A549 (cell line): ENCODE results near the gene GORASP1.

Source experiments
- JUNB ChIP-seq: fragments of >200 bp; sonication (Bioruptor Twin); formaldehyde crosslinking; IDR thresholded peaks from 2 replicates; pipeline ENCODE4 v1.6.1; 2016
- KDM5A ChIP-seq: fragments of 200-600 bp; sonication (generic); IDR thresholded peaks from 2 replicates; pipeline ENCODE4 v1.6.1; 2016; ENCODE audit warnings: antibody characterized with exemption, mild to moderate bottlenecking
- NPAS2 ChIP-seq: fragments of 250-450 bp; sonication (Bioruptor Pico); IDR thresholded peaks from 2 replicates; pipeline ENCODE4 v1.8.0; 2022; ENCODE audit warnings: mild to moderate bottlenecking, moderate library complexity, borderline replicate concordance
- POLR2A ChIP-seq: IDR thresholded peaks from 2 replicates; pipeline ENCODE4 v1.6.1; 2012; ENCODE audit warnings: mild to moderate bottlenecking, low read length
- RCOR1 ChIP-seq: fragments of 150-350 bp; IDR thresholded peaks from 2 replicates; pipeline ENCODE4 v1.6.1; 2014; ENCODE audit warnings: antibody characterized with exemption, low read length, low read depth
- SMC3 ChIP-seq: fragments of >200 bp; sonication (Bioruptor Twin); formaldehyde crosslinking; IDR thresholded peaks from 3 replicates; pipeline ENCODE4 v1.6.1; 2018; ENCODE audit warnings: inconsistent platforms
- TF ChIP-seq, protein P1 (sequence below): fragments of >200 bp; sonication (Bioruptor Twin); formaldehyde crosslinking; IDR thresholded peaks from 3 replicates; pipeline ENCODE4 v1.5.1; 2016
- TF ChIP-seq, protein P2 (sequence below): fragments of 200-600 bp; sonication (generic); IDR thresholded peaks from 2 replicates; pipeline ENCODE4 v1.6.1; 2016; ENCODE audit warnings: antibody characterized with exemption, mild to moderate bottlenecking, moderate library complexity
- TF ChIP-seq, protein P3 (sequence below): fragments of 450-650 bp; IDR thresholded peaks from 2 replicates; pipeline ENCODE4 v1.6.1; 2014; ENCODE audit warnings: antibody characterized with exemption
- TF ChIP-seq, protein P4 (sequence below): IDR thresholded peaks from 2 replicates; pipeline ENCODE4 v1.6.1; 2012; ENCODE audit warnings: low read depth, borderline replicate concordance
- TF ChIP-seq, protein P5 (sequence below): fragments of 150-350 bp; IDR thresholded peaks from 2 replicates; pipeline ENCODE4 v1.6.1; 2014; ENCODE audit warnings: low read depth, mild to moderate bottlenecking, low read length
- TF ChIP-seq, protein P6 (sequence below): fragments of 250-450 bp; sonication (Bioruptor Pico); IDR thresholded peaks from 2 replicates; pipeline ENCODE4 v1.5.0; 2020; ENCODE audit warnings: low read depth, mild to moderate bottlenecking, moderate library complexity

DNA sequence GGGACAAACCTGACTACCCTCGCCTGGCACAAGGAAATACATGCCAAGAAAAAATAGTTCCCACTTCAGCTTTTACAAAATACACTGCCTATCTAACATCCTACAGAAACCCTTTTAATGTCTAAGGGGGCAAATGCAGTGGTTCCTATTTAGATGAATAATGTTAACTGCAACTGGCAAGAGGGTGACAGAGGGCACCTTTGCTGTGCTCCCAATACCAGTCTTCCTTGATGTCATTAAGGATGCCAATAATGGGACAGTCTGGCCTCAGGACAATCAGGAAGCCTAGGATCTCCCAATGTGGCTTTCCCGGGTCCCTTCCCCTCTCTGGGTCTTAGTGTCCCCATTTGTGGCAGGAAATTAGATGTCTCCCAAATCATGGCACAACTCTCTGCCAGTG, 32.0 kb upstream of the GORASP1 start:
- TF ChIP-seq, protein P1, sequence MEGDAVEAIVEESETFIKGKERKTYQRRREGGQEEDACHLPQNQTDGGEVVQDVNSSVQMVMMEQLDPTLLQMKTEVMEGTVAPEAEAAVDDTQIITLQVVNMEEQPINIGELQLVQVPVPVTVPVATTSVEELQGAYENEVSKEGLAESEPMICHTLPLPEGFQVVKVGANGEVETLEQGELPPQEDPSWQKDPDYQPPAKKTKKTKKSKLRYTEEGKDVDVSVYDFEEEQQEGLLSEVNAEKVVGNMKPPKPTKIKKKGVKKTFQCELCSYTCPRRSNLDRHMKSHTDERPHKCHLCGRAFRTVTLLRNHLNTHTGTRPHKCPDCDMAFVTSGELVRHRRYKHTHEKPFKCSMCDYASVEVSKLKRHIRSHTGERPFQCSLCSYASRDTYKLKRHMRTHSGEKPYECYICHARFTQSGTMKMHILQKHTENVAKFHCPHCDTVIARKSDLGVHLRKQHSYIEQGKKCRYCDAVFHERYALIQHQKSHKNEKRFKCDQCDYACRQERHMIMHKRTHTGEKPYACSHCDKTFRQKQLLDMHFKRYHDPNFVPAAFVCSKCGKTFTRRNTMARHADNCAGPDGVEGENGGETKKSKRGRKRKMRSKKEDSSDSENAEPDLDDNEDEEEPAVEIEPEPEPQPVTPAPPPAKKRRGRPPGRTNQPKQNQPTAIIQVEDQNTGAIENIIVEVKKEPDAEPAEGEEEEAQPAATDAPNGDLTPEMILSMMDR, result no peak
- TF ChIP-seq RCOR1 (no peak), SMC3 (no peak), JUNB (no peak), KDM5A (no peak), POLR2A (no peak), NPAS2 (CRISPR knock-in tag) (no peak)
- TF ChIP-seq, protein P2, sequence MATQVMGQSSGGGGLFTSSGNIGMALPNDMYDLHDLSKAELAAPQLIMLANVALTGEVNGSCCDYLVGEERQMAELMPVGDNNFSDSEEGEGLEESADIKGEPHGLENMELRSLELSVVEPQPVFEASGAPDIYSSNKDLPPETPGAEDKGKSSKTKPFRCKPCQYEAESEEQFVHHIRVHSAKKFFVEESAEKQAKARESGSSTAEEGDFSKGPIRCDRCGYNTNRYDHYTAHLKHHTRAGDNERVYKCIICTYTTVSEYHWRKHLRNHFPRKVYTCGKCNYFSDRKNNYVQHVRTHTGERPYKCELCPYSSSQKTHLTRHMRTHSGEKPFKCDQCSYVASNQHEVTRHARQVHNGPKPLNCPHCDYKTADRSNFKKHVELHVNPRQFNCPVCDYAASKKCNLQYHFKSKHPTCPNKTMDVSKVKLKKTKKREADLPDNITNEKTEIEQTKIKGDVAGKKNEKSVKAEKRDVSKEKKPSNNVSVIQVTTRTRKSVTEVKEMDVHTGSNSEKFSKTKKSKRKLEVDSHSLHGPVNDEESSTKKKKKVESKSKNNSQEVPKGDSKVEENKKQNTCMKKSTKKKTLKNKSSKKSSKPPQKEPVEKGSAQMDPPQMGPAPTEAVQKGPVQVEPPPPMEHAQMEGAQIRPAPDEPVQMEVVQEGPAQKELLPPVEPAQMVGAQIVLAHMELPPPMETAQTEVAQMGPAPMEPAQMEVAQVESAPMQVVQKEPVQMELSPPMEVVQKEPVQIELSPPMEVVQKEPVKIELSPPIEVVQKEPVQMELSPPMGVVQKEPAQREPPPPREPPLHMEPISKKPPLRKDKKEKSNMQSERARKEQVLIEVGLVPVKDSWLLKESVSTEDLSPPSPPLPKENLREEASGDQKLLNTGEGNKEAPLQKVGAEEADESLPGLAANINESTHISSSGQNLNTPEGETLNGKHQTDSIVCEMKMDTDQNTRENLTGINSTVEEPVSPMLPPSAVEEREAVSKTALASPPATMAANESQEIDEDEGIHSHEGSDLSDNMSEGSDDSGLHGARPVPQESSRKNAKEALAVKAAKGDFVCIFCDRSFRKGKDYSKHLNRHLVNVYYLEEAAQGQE, result no peak
- TF ChIP-seq, protein P3, sequence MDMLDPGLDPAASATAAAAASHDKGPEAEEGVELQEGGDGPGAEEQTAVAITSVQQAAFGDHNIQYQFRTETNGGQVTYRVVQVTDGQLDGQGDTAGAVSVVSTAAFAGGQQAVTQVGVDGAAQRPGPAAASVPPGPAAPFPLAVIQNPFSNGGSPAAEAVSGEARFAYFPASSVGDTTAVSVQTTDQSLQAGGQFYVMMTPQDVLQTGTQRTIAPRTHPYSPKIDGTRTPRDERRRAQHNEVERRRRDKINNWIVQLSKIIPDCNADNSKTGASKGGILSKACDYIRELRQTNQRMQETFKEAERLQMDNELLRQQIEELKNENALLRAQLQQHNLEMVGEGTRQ, result no peak
- TF ChIP-seq, protein P4, sequence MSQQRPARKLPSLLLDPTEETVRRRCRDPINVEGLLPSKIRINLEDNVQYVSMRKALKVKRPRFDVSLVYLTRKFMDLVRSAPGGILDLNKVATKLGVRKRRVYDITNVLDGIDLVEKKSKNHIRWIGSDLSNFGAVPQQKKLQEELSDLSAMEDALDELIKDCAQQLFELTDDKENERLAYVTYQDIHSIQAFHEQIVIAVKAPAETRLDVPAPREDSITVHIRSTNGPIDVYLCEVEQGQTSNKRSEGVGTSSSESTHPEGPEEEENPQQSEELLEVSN, result no peak
- TF ChIP-seq, protein P5, sequence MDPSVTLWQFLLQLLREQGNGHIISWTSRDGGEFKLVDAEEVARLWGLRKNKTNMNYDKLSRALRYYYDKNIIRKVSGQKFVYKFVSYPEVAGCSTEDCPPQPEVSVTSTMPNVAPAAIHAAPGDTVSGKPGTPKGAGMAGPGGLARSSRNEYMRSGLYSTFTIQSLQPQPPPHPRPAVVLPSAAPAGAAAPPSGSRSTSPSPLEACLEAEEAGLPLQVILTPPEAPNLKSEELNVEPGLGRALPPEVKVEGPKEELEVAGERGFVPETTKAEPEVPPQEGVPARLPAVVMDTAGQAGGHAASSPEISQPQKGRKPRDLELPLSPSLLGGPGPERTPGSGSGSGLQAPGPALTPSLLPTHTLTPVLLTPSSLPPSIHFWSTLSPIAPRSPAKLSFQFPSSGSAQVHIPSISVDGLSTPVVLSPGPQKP, result no peak
- TF ChIP-seq, protein P6, sequence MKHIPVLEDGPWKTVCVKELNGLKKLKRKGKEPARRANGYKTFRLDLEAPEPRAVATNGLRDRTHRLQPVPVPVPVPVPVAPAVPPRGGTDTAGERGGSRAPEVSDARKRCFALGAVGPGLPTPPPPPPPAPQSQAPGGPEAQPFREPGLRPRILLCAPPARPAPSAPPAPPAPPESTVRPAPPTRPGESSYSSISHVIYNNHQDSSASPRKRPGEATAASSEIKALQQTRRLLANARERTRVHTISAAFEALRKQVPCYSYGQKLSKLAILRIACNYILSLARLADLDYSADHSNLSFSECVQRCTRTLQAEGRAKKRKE (CRISPR knock-in tag), result no peak
